Measurements from ENCODE around the gene AMBP. TPM values are rescaled to one million over a fixed set of nuclear protein-coding genes. Genes with fewer than 3 reads are reported as not detected.

The AMBP gene
- total RNA-seq, 3 donors from 2014 or later (not counting 1 experiment from before 2014, with no cell fraction given) = not detected

GRCh38 chr9:114081441-114082016 lies 3.4 kb upstream of the AMBP start:
- Histone ChIP-seq H3K27me3 (ENCODE audit: control insufficient read depth, insufficient read depth, low read length) (no peaks in the 10 kb centered on the region), H3K9me3 (ENCODE audit: control insufficient read depth, insufficient read depth, low read length) (no peaks in the 10 kb centered on the region), H3K4me3 (ENCODE audit: low read length) (no peak overlapping the region), H3K36me3 (ENCODE audit: control insufficient read depth, insufficient read depth, low read length) (no peaks in the 10 kb centered on the region), H3K27ac (ENCODE audit: low read length) (no peak overlapping the region), H3K4me1 (ENCODE audit: control insufficient read depth, insufficient read depth, low read length) (no peaks in the 10 kb centered on the region)
- 84% methylated on average over 6 of the region's 6 CpGs for WGBS (ENCODE audit: insufficient coverage)
- DNase-seq (peak in 1 of 2 donors; percentile 10), ATAC-seq (no peak)
- H3K4me1 Mint-ChIP-seq = no peaks in the 10 kb centered on the region
- intact Hi-C loops (cut with micrococcal nuclease) = loop anchor here (1.0 kb wide), 2 partner anchors 210 to 224 kb away; no protein-coding TSS in a partner anchor
- H3K27ac Mint-ChIP-seq = no peak overlapping the region
- H3K9me3 Mint-ChIP-seq = no peaks in the 10 kb centered on the region
- no peak for TF ChIP-seq CTCF (IDR thresholded peaks at IDR 0.05)
- H3K27me3 Mint-ChIP-seq (ENCODE audit: low read depth in 2 of 2) = peaks cover 0 to 6% of the 10 kb centered on the region in 2 donors
- no peak overlapping the region for H3K4me3 Mint-ChIP-seq
- H3K36me3 Mint-ChIP-seq = no peaks in the 10 kb centered on the region

- peaks cover 0 to 13% of the 10 kb centered on the region in 2 donors for H3K27me3 Mint-ChIP-seq (ENCODE audit: low read depth in 2 of 2)
- no peaks in the 10 kb centered on the region for H3K36me3 Mint-ChIP-seq
- WGBS (ENCODE audit: insufficient coverage) = 87% methylated on average over 7 of the region's 7 CpGs
- no peaks in the 10 kb centered on the region for H3K27me3 ChIP-seq (ENCODE audit: control insufficient read depth, insufficient read depth, low read length)
- no peaks in the 10 kb centered on the region for H3K9me3 Mint-ChIP-seq
- intact Hi-C loops (cut with micrococcal nuclease) = no loop called here
- TF ChIP-seq CTCF (IDR thresholded peaks at IDR 0.05) = no peak
- DNase-seq (no peak), ATAC-seq (no peak)
- no peak overlapping the region for H3K27ac ChIP-seq (ENCODE audit: low read length)
- H3K36me3 ChIP-seq (ENCODE audit: control insufficient read depth, insufficient read depth, low read length) = no peaks in the 10 kb centered on the region
- no peak overlapping the region for H3K4me3 Mint-ChIP-seq
- H3K27ac Mint-ChIP-seq = no peak overlapping the region
- no peaks in the 10 kb centered on the region for H3K4me1 ChIP-seq (ENCODE audit: control insufficient read depth, insufficient read depth, low read length)
- H3K9me3 ChIP-seq (ENCODE audit: control insufficient read depth, insufficient read depth, low read length) = no peaks in the 10 kb centered on the region
- no peak overlapping the region for H3K4me3 ChIP-seq (ENCODE audit: low read length)
- no peaks in the 10 kb centered on the region for H3K4me1 Mint-ChIP-seq
Measured at GRCh38 chr9:114080773-114081440, 2.8 kb upstream of the AMBP start.

GRCh38 chr9:114080195-114080772 lies 2.2 kb upstream of the AMBP start:
- WGBS (ENCODE audit: insufficient coverage) = 80% methylated on average over 5 of the region's 5 CpGs
- H3K4me1 Mint-ChIP-seq = no peaks in the 10 kb centered on the region
- no peaks in the 10 kb centered on the region for H3K9me3 Mint-ChIP-seq
- Histone ChIP-seq H3K9me3 (ENCODE audit: control insufficient read depth, insufficient read depth, low read length) (no peaks in the 10 kb centered on the region), H3K36me3 (ENCODE audit: control insufficient read depth, insufficient read depth, low read length) (no peaks in the 10 kb centered on the region), H3K27me3 (ENCODE audit: control insufficient read depth, insufficient read depth, low read length) (no peaks in the 10 kb centered on the region), H3K4me1 (ENCODE audit: control insufficient read depth, insufficient read depth, low read length) (no peaks in the 10 kb centered on the region), H3K27ac (ENCODE audit: low read length) (no peak overlapping the region), H3K4me3 (ENCODE audit: low read length) (no peak overlapping the region)
- H3K27me3 Mint-ChIP-seq (ENCODE audit: low read depth in 2 of 2) = peaks cover 6 to 19% of the 10 kb centered on the region in 2 donors
- TF ChIP-seq CTCF (IDR thresholded peaks at IDR 0.05) = no peak
- ATAC-seq = no peak
- no peak overlapping the region for H3K27ac Mint-ChIP-seq
- intact Hi-C loops (cut with micrococcal nuclease) = no loop called here
- H3K4me3 Mint-ChIP-seq = no peak overlapping the region
- no peaks in the 10 kb centered on the region for H3K36me3 Mint-ChIP-seq
- no peak for DNase-seq

Measured in natural killer cell (primary cell).